Panc1 (cell line): ENCODE measurements around the gene CABLES2. TPM values are rescaled to one million over a fixed set of nuclear protein-coding genes. Genes with fewer than 3 reads are reported as not detected.

ENCODE experiments used
- ATAC-seq: fragments of 200-7000 bp; cut with Tn5 transposase; 2 replicates; pipeline ENCODE4 v1.9.1; 2020; ENCODE audit warnings: mild to moderate bottlenecking, moderate library complexity
- BruUV-seq: library from RNA; stranded (reverse); fragments of 400-500 nt; replicated peaks from 2 replicates; lab custom pipeline; 2021; lab: Mats Ljungman, UMichigan
- CTCF ChIA-PET: fragments of 300-600 bp; sonication (Branson Sonifier 250); formaldehyde crosslinking; loops from one replicate; lab custom pipeline; 2022; ENCODE audit warnings: antibody characterized with exemption; lab: Charles Lee
- POLR2A ChIA-PET: fragments of 300-600 bp; sonication (Branson Sonifier 250); formaldehyde crosslinking; loops from one replicate; lab custom pipeline; 2022; ENCODE audit warnings: antibody characterized with exemption; lab: Charles Lee
- DNase-seq: peaks from one replicate; pipeline ENCODE4 v3.0.0-alpha.2; 2010; ENCODE audit warnings: low read depth, low spot score
- H3K27ac ChIP-seq: 2 replicates; pipeline ENCODE4 v1.5.1; 2011; ENCODE audit warnings: mild to moderate bottlenecking, low read length, inconsistent platforms
- H3K27me3 ChIP-seq: fragments of 200-500 bp; sonication (Bioruptor generic); 2 replicates; pipeline ENCODE4 v1.6.0; 2014; ENCODE audit warnings: low read length, inconsistent platforms; ENCODE audit not compliant: control insufficient read depth, insufficient read depth
- H3K36me3 ChIP-seq: fragments of 200-500 bp; sonication (Bioruptor generic); 2 replicates; pipeline ENCODE4 v1.5.1; 2014; ENCODE audit warnings: inconsistent platforms, mild to moderate bottlenecking, low read length, moderate library complexity; ENCODE audit not compliant: control insufficient read depth, insufficient read depth
- H3K4me1 ChIP-seq: 2 replicates; pipeline ENCODE4 v1.5.1; 2011; ENCODE audit warnings: inconsistent platforms, mild to moderate bottlenecking, low read length, moderate library complexity; ENCODE audit not compliant: control insufficient read depth, insufficient read depth
- H3K4me3 ChIP-seq, 2 experiments: 2 replicates each; pipeline ENCODE4 v1.5.1; 2011 to 2012; ENCODE audit warnings: low read depth in 2 of 2, low read length in 2 of 2, mild to moderate bottlenecking in 2 of 2, inconsistent platforms in 1 of 2, moderate library complexity in 1 of 2
- H3K9me3 ChIP-seq: fragments of 200-500 bp; sonication (Bioruptor generic); 2 replicates; pipeline ENCODE4 v1.5.1; 2014; ENCODE audit warnings: low read depth, mild to moderate bottlenecking, inconsistent platforms, low read length, moderate library complexity; ENCODE audit not compliant: control insufficient read depth, insufficient read depth
- POLR2AphosphoS5 ChIP-seq: IDR thresholded peaks from 2 replicates; pipeline ENCODE4 v1.6.1; 2012; ENCODE audit warnings: mild to moderate bottlenecking, low read depth, low read length, moderate library complexity
- SIN3A ChIP-seq: IDR thresholded peaks from 2 replicates; pipeline ENCODE4 v1.6.1; 2012; ENCODE audit warnings: low read depth, mild to moderate bottlenecking, low read length, moderate library complexity, borderline replicate concordance; ENCODE audit not compliant: insufficient read depth
- TCF7L2 ChIP-seq: IDR thresholded peaks from 2 replicates; pipeline ENCODE4 v1.6.1; 2011; ENCODE audit warnings: mild to moderate bottlenecking, low read depth, low read length, inconsistent platforms
- in situ Hi-C: cut with HindIII; loops from 2 replicates; pipeline ENCODE4 v1.10.0; 2016; ENCODE audit warnings: low sequenced_read_pairs, low pct_unique_long_range_greater_than_20kb
- intact Hi-C: fragments of 100-400 bp; cut with micrococcal nuclease; formaldehyde crosslinking; loops from one replicate; pipeline ENCODE4 v1.10.0; 2022; ENCODE audit not compliant: unreplicated experiment
- total RNA-seq: library from RNA; stranded (reverse); gene quantifications from one replicate; pipeline ENCODE4 v1.2.1, GENCODE V29; 2021; ENCODE audit not compliant: unreplicated experiment
- TF ChIP-seq, protein P1 (sequence below), 2 experiments: IDR thresholded peaks; 2 replicates each; pipeline ENCODE4 v1.6.1; 2011 to 2012; ENCODE audit warnings: low read depth in 2 of 2, control low read depth in 1 of 2, low read length in 1 of 2, mild to moderate bottlenecking in 1 of 2, moderate library complexity in 1 of 2; ENCODE audit not compliant: insufficient read depth in 1 of 2
- TF ChIP-seq, protein P2 (sequence below): fragments of 450-650 bp; IDR thresholded peaks from 2 replicates; pipeline ENCODE4 v1.5.1; 2017; ENCODE audit warnings: mild to moderate bottlenecking

The CABLES2 gene
- total RNA-seq, 1 experiment from 2014 or later: 9.8 TPM

DNA sequence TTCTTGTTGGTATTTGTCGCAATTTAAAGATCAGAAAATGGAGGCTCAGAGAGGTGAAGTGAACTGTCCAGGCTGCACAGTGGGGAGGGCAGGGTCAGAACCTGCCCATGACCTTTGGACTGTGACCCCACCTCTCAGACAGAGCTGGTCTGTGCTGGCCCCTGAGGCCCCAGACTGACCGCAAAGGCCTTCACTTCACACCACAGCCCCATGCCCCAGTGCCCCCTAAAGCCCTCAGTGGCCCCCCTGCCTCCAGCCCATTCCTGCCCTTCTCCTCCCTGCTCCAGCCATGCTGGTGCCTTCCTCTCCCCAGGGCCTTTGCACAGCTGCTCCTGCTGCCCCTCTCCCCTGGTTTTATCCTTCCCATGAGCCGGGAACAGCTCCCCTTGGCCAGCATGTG lies 29.6 kb upstream of the CABLES2 start:
- no TSS peak for BruUV-seq
- TF ChIP-seq, protein P1, sequence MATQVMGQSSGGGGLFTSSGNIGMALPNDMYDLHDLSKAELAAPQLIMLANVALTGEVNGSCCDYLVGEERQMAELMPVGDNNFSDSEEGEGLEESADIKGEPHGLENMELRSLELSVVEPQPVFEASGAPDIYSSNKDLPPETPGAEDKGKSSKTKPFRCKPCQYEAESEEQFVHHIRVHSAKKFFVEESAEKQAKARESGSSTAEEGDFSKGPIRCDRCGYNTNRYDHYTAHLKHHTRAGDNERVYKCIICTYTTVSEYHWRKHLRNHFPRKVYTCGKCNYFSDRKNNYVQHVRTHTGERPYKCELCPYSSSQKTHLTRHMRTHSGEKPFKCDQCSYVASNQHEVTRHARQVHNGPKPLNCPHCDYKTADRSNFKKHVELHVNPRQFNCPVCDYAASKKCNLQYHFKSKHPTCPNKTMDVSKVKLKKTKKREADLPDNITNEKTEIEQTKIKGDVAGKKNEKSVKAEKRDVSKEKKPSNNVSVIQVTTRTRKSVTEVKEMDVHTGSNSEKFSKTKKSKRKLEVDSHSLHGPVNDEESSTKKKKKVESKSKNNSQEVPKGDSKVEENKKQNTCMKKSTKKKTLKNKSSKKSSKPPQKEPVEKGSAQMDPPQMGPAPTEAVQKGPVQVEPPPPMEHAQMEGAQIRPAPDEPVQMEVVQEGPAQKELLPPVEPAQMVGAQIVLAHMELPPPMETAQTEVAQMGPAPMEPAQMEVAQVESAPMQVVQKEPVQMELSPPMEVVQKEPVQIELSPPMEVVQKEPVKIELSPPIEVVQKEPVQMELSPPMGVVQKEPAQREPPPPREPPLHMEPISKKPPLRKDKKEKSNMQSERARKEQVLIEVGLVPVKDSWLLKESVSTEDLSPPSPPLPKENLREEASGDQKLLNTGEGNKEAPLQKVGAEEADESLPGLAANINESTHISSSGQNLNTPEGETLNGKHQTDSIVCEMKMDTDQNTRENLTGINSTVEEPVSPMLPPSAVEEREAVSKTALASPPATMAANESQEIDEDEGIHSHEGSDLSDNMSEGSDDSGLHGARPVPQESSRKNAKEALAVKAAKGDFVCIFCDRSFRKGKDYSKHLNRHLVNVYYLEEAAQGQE (IDR thresholded peaks at IDR 0.05; ENCODE audit: insufficient read depth in 1 of 2, low read depth in 2 of 2, low read length in 1 of 2): no peak
- TF ChIP-seq, protein P2, sequence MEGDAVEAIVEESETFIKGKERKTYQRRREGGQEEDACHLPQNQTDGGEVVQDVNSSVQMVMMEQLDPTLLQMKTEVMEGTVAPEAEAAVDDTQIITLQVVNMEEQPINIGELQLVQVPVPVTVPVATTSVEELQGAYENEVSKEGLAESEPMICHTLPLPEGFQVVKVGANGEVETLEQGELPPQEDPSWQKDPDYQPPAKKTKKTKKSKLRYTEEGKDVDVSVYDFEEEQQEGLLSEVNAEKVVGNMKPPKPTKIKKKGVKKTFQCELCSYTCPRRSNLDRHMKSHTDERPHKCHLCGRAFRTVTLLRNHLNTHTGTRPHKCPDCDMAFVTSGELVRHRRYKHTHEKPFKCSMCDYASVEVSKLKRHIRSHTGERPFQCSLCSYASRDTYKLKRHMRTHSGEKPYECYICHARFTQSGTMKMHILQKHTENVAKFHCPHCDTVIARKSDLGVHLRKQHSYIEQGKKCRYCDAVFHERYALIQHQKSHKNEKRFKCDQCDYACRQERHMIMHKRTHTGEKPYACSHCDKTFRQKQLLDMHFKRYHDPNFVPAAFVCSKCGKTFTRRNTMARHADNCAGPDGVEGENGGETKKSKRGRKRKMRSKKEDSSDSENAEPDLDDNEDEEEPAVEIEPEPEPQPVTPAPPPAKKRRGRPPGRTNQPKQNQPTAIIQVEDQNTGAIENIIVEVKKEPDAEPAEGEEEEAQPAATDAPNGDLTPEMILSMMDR: no peak
- no peak for TF ChIP-seq SIN3A
- TF ChIP-seq POLR2AphosphoS5: no peak
- no peak for TF ChIP-seq TCF7L2
- Histone ChIP-seq H3K36me3 (no peaks in the 10 kb centered on the region), H3K27me3 (no peaks in the 10 kb centered on the region), H3K9me3 (no peaks in the 10 kb centered on the region), H3K27ac (no peak overlapping the region), H3K4me3 (no peak overlapping the region), H3K4me1 (no peaks in the 10 kb centered on the region)
- intact Hi-C loops: no loop called here
- in situ Hi-C loops: no loop called here
- ATAC-seq (no peak), DNase-seq (no peak)
- CTCF ChIA-PET: no interaction called here
- POLR2A ChIA-PET: interaction anchor here (0.6 kb wide), 1 partner anchor 117 kb away, joined by 8 read pairs; no protein-coding TSS in a partner anchor

DNA sequence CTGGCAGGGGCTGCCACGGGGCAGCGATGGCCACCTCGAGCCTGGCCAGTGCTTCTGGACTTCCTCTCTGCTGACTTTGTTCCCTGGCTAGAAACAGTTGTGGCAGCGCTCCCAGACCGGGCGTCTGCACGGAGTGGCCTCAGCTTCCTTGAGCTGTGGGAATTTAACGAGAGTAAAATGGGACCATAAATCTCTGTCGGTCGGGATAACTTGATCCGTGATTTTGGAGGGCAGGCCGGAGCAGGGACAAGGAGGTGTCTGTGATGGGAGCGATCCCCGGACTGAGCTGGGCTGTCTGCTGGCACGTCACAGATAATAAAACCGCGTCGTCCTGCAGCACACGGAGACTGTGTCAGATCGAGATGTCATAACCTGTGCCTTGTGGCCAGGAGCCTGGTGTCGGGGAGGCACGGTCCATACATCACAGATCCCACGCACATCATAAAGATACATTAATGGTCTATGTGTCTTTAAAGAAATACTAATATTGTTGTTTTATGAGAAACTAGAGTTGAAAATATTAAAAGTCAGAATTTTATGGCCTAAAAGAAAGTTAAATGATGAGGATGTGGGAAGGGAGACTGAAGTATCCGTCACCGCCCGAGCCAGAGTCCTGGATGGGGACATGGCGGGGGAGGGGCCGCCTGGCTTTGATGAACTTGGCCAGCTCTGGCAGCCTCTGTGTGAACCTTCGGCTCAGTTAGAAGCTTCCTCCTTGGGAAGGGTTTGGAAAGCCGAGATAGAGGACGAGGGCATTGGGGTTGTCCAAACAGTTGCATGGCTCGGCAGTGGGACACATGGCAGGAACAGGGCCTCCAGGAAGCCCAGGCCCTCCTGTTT lies 26.8 kb upstream of the CABLES2 start:
- intact Hi-C loops: no loop called here
- ChIA-PET CTCF (no interaction called here), POLR2A (no interaction called here)
- Histone ChIP-seq H3K27ac (no peak overlapping the region), H3K36me3 (no peaks in the 10 kb centered on the region), H3K4me1 (no peaks in the 10 kb centered on the region), H3K9me3 (no peaks in the 10 kb centered on the region), H3K4me3 (no peak overlapping the region), H3K27me3 (no peaks in the 10 kb centered on the region)
- ATAC-seq: no peak
- no peak for DNase-seq
- TF ChIP-seq, protein P2: no peak
- no peak for TF ChIP-seq POLR2AphosphoS5
- BruUV-seq: no TSS peak
- in situ Hi-C loops: no loop called here
